HepG2 (cell line): Measurements from ENCODE around the gene APRT. TPM values are rescaled to one million over a fixed set of nuclear protein-coding genes. Genes with fewer than 3 reads are reported as not detected.

Source experiments
- CENPT ChIP-seq: sonication (generic); formaldehyde crosslinking; IDR thresholded peaks from 2 replicates; pipeline ENCODE4 v1.8.0; 2022; ENCODE audit warnings: low read depth, mild to moderate bottlenecking, moderate library complexity, missing genetic modification reagents
- ETV6 ChIP-seq: sonication (generic); formaldehyde crosslinking; conservative IDR thresholded peaks from 2 replicates; pipeline ENCODE4 v1.4.0; 2020; ENCODE audit warnings: missing genetic modification reagents
- FIP1L1 ChIP-seq: fragments of 200-400 bp; formaldehyde crosslinking; IDR thresholded peaks from 2 replicates; pipeline ENCODE4 v1.6.1; 2018; ENCODE audit warnings: low read depth, mild to moderate bottlenecking, low read length, moderate library complexity, borderline replicate concordance; ENCODE audit not compliant: insufficient read depth
- HIVEP1 ChIP-seq: sonication (generic); formaldehyde crosslinking; IDR thresholded peaks from 2 replicates; pipeline ENCODE4 v1.4.0; 2020; ENCODE audit warnings: mild to moderate bottlenecking, missing genetic modification reagents
- HNRNPH1 ChIP-seq: fragments of 200-400 bp; formaldehyde crosslinking; optimal IDR thresholded peaks from 2 replicates; pipeline ENCODE3; 2017; ENCODE audit warnings: mild to moderate bottlenecking, low read depth, low read length
- MAF1 ChIP-seq: sonication (generic); formaldehyde crosslinking; IDR thresholded peaks from 2 replicates; pipeline ENCODE4 v1.5.0; 2020; ENCODE audit warnings: missing genetic modification reagents, borderline replicate concordance
- SP1 ChIP-seq, 2 experiments: fragments of 450-650 bp in 1 of 2; sonication (generic) in 1 of 2; formaldehyde crosslinking in 1 of 2; IDR thresholded peaks; 2 replicates each; pipeline versions ENCODE4 v1.4.0 to v1.6.1; 2016 to 2020; ENCODE audit warnings: missing genetic modification reagents in 1 of 2
- TCF12 ChIP-seq, 2 experiments: fragments of 450-650 bp in 1 of 2; sonication (generic) in 1 of 2; formaldehyde crosslinking in 1 of 2; IDR thresholded peaks; 2 replicates each; pipeline versions ENCODE4 v1.6.1 to v1.8.0; 2017 to 2022; ENCODE audit warnings: antibody characterized with exemption in 1 of 2, mild to moderate bottlenecking in 1 of 2, missing genetic modification reagents in 1 of 2, moderate library complexity in 1 of 2
- XRCC5 ChIP-seq: fragments of 200-400 bp; formaldehyde crosslinking; optimal IDR thresholded peaks from 2 replicates; pipeline ENCODE3; 2017; ENCODE audit warnings: mild to moderate bottlenecking, low read length
- ZMAT3 ChIP-seq: sonication (generic); formaldehyde crosslinking; conservative IDR thresholded peaks from 2 replicates; pipeline ENCODE4 v1.7.0; 2021; ENCODE audit warnings: missing genetic modification reagents
- ZNF274 ChIP-seq: sonication (generic); formaldehyde crosslinking; IDR thresholded peaks from 2 replicates; pipeline ENCODE4 v1.5.1; 2020; ENCODE audit warnings: mild to moderate bottlenecking, missing genetic modification reagents
- ZNF441 ChIP-seq: sonication (generic); formaldehyde crosslinking; IDR thresholded peaks from 2 replicates; pipeline ENCODE4 v1.7.0; 2021; ENCODE audit warnings: missing genetic modification reagents, borderline replicate concordance
- ZNF883 ChIP-seq: sonication (generic); formaldehyde crosslinking; IDR thresholded peaks from 2 replicates; pipeline ENCODE4 v1.5.1; 2020; ENCODE audit warnings: mild to moderate bottlenecking, missing genetic modification reagents; ENCODE audit errors: not compliant biosample characterization
- ZNF891 ChIP-seq: sonication (generic); formaldehyde crosslinking; IDR thresholded peaks from 2 replicates; pipeline ENCODE4 v1.5.0; 2020; ENCODE audit warnings: mild to moderate bottlenecking, missing genetic modification reagents
- ZSCAN22 ChIP-seq: sonication (generic); formaldehyde crosslinking; IDR thresholded peaks from 2 replicates; pipeline ENCODE4 v1.4.0; 2020; ENCODE audit warnings: mild to moderate bottlenecking, missing genetic modification reagents
- polyA plus RNA-seq, 8 experiments: library from polyadenylated mRNA; depleted of rRNA in 3 of 8; stranded (reverse) in 7 of 8; unstranded in 1 of 8; fragments of >200 nt; fragmentation: Illumina TruSeq in 4 of 8; extraction: Trizol in 4 of 8; gene quantifications; 2 replicates each; pipeline versions ENCODE4 v1.2.1 to v1.2.3, GENCODE V29; 2011 to 2016; ENCODE audit warnings: low read depth in 4 of 8, missing spikeins in 1 of 8, mixed read lengths in 1 of 8; ENCODE audit not compliant: insufficient read depth in 1 of 8
- total RNA-seq, 5 experiments: library from RNA; depleted of rRNA; stranded (reverse); fragments of >200 nt; fragmentation: Illumina TruSeq; extraction: Trizol; gene quantifications; 2 replicates each; pipeline ENCODE4 v1.2.3, GENCODE V29; 2016; ENCODE audit warnings: low read depth in 1 of 5
- TF ChIP-seq, protein P1 (sequence below): sonication (generic); formaldehyde crosslinking; IDR thresholded peaks from 2 replicates; pipeline ENCODE4 v1.4.0; 2020; ENCODE audit warnings: mild to moderate bottlenecking, low read depth, missing genetic modification reagents
- TF ChIP-seq, protein P2 (sequence below): sonication (generic); formaldehyde crosslinking; IDR thresholded peaks from 2 replicates; pipeline ENCODE4 v1.4.0; 2020; ENCODE audit warnings: missing genetic modification reagents
- TF ChIP-seq, protein P3 (sequence below): sonication (generic); formaldehyde crosslinking; IDR thresholded peaks from 2 replicates; pipeline ENCODE4 v1.4.0; 2020; ENCODE audit warnings: missing genetic modification reagents, mild to moderate bottlenecking, borderline replicate concordance
- TF ChIP-seq, protein P4 (sequence below): sonication (generic); formaldehyde crosslinking; IDR thresholded peaks from 2 replicates; pipeline ENCODE4 v1.8.0; 2023; ENCODE audit warnings: mild to moderate bottlenecking, missing genetic modification reagents
- TF ChIP-seq, protein P5 (sequence below): sonication (generic); formaldehyde crosslinking; IDR thresholded peaks from 2 replicates; pipeline ENCODE4 v1.5.0; 2020; ENCODE audit warnings: missing genetic modification reagents
- TF ChIP-seq, protein P6 (sequence below): sonication (generic); formaldehyde crosslinking; IDR thresholded peaks from 2 replicates; pipeline ENCODE4 v1.4.0; 2020; ENCODE audit warnings: missing genetic modification reagents
- TF ChIP-seq, protein P7 (sequence below): sonication (generic); formaldehyde crosslinking; IDR thresholded peaks from 2 replicates; pipeline ENCODE4 v1.4.0; 2020; ENCODE audit warnings: missing genetic modification reagents

The APRT gene
- total and polyA plus RNA-seq, 2 of the 13 experiments (the other 11 are each of a cell fraction or from before 2014, with no cell fraction given): 155 to 242 TPM

DNA sequence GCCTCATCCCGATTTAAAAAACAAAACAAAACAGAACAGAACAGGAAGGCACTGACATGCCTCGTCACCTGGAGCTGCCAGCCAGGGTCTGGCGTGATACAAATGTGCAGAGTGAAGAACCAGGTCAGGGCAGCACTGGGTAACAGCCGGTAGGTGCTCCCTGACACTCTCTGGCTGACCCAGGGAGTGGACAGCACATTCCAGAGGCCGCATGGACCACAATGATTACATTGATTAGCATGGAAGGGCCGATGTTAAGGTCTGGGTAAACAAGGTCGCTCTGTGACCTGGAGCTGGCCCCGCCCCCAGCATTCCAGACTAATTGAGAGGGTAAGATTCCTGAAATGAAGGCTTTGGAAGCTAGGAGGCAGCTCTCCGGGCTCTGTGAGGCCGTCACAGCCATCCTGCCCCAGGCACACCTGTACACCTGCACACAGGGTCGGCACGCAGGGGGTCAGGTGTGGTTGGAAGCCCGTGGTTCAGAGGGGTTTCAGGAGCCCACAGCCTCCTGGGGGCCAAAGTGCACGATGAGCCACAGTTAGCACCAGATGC, 48.1 kb downstream of the APRT start (continued):
- no peak; the same call in 1 of the 2 replicates for TF ChIP-seq ETV6 (CRISPR knock-in tag)
- TF ChIP-seq TCF12 (IDR thresholded peaks at IDR 0.05): no peak
- TF ChIP-seq TCF12 (CRISPR knock-in tag; IDR thresholded peaks at IDR 0.05): no peak
- no peak for TF ChIP-seq CENPT (CRISPR knock-in tag)
- TF ChIP-seq ZNF274 (CRISPR knock-in tag): no peak
- TF ChIP-seq HIVEP1: peak; percentile 24; the same call in 1 of the 2 replicates
- TF ChIP-seq, protein P1, sequence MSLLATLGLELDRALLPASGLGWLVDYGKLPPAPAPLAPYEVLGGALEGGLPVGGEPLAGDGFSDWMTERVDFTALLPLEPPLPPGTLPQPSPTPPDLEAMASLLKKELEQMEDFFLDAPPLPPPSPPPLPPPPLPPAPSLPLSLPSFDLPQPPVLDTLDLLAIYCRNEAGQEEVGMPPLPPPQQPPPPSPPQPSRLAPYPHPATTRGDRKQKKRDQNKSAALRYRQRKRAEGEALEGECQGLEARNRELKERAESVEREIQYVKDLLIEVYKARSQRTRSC (CRISPR knock-in tag): no peak
- no peak for TF ChIP-seq HNRNPH1
- TF ChIP-seq XRCC5: peak; percentile 96
- TF ChIP-seq, protein P2, sequence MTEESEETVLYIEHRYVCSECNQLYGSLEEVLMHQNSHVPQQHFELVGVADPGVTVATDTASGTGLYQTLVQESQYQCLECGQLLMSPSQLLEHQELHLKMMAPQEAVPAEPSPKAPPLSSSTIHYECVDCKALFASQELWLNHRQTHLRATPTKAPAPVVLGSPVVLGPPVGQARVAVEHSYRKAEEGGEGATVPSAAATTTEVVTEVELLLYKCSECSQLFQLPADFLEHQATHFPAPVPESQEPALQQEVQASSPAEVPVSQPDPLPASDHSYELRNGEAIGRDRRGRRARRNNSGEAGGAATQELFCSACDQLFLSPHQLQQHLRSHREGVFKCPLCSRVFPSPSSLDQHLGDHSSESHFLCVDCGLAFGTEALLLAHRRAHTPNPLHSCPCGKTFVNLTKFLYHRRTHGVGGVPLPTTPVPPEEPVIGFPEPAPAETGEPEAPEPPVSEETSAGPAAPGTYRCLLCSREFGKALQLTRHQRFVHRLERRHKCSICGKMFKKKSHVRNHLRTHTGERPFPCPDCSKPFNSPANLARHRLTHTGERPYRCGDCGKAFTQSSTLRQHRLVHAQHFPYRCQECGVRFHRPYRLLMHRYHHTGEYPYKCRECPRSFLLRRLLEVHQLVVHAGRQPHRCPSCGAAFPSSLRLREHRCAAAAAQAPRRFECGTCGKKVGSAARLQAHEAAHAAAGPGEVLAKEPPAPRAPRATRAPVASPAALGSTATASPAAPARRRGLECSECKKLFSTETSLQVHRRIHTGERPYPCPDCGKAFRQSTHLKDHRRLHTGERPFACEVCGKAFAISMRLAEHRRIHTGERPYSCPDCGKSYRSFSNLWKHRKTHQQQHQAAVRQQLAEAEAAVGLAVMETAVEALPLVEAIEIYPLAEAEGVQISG (CRISPR knock-in tag): peak; percentile 75
- peak; percentile 61; the same call in 1 of the 2 replicates for TF ChIP-seq ZMAT3
- TF ChIP-seq, protein P3, sequence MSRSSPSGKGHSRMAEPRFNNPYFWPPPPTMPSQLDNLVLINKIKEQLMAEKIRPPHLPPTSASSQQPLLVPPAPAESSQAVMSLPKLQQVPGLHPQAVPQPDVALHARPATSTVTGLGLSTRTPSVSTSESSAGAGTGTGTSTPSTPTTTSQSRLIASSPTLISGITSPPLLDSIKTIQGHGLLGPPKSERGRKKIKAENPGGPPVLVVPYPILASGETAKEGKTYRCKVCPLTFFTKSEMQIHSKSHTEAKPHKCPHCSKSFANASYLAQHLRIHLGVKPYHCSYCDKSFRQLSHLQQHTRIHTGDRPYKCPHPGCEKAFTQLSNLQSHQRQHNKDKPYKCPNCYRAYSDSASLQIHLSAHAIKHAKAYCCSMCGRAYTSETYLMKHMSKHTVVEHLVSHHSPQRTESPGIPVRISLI (CRISPR knock-in tag): no peak; the same call in 1 of the 2 replicates
- no peak for TF ChIP-seq ZNF891 (CRISPR knock-in tag)
- TF ChIP-seq, protein P4, sequence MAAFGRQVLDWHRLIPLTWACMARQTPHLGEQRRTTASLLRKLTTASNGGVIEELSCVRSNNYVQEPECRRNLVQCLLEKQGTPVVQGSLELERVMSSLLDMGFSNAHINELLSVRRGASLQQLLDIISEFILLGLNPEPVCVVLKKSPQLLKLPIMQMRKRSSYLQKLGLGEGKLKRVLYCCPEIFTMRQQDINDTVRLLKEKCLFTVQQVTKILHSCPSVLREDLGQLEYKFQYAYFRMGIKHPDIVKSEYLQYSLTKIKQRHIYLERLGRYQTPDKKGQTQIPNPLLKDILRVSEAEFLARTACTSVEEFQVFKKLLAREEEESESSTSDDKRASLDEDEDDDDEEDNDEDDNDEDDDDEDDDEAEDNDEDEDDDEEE (CRISPR knock-in tag): no peak
- TF ChIP-seq MAF1 (CRISPR knock-in tag): 0 out of 2 replicates have a peak, but pooled peaks have one; percentile 24
- no peak for TF ChIP-seq ZSCAN22
- TF ChIP-seq ZNF883 (CRISPR knock-in tag): no peak
- peak; percentile 70; the same call in 1 of the 2 replicates for TF ChIP-seq ZNF441 (CRISPR knock-in tag)
- TF ChIP-seq, protein P5, sequence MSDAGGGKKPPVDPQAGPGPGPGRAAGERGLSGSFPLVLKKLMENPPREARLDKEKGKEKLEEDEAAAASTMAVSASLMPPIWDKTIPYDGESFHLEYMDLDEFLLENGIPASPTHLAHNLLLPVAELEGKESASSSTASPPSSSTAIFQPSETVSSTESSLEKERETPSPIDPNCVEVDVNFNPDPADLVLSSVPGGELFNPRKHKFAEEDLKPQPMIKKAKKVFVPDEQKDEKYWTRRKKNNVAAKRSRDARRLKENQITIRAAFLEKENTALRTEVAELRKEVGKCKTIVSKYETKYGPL: no peak
- TF ChIP-seq, protein P6, sequence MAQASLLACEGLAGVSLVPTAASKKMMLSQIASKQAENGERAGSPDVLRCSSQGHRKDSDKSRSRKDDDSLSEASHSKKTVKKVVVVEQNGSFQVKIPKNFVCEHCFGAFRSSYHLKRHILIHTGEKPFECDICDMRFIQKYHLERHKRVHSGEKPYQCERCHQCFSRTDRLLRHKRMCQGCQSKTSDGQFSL (CRISPR knock-in tag): no peak
- TF ChIP-seq SP1 (IDR thresholded peaks at IDR 0.05): no peak
- TF ChIP-seq SP1 (CRISPR knock-in tag; IDR thresholded peaks at IDR 0.05): peak; percentile 96
- TF ChIP-seq FIP1L1: no peak
- TF ChIP-seq, protein P7, sequence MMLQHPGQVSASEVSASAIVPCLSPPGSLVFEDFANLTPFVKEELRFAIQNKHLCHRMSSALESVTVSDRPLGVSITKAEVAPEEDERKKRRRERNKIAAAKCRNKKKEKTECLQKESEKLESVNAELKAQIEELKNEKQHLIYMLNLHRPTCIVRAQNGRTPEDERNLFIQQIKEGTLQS (CRISPR knock-in tag): no peak
